SK-N-SH treated with all-trans-retinoic acid at 6 μM for 48 hours (cell line): ENCODE results near the gene SRA1.

ENCODE experiments used
- BACH2 ChIP-seq: fragments of 250-450 bp; sonication (Bioruptor Pico); IDR thresholded peaks from 2 replicates; pipeline ENCODE4 v1.9.0; 2021; ENCODE audit warnings: mild to moderate bottlenecking, borderline replicate concordance
- CSDC2 ChIP-seq: fragments of 250-450 bp; sonication (Bioruptor Pico); IDR thresholded peaks from 2 replicates; pipeline ENCODE4 v1.5.0; 2020; ENCODE audit warnings: mild to moderate bottlenecking, moderate library complexity
- ESRRG ChIP-seq: fragments of 250-450 bp; sonication (Bioruptor Pico); IDR thresholded peaks from 2 replicates; pipeline ENCODE4 v1.6.1; 2021; ENCODE audit warnings: mild to moderate bottlenecking
- OSR1 ChIP-seq: fragments of 250-450 bp; sonication (Bioruptor Pico); IDR thresholded peaks from 2 replicates; pipeline ENCODE4 v1.8.0; 2022; ENCODE audit warnings: moderate library complexity, mild to moderate bottlenecking, inconsistent platforms
- PATZ1 ChIP-seq: fragments of 250-450 bp; sonication (Bioruptor Pico); IDR thresholded peaks from 2 replicates; pipeline ENCODE4 v1.8.0; 2020; ENCODE audit warnings: mild to moderate bottlenecking, moderate library complexity, borderline replicate concordance
- ZFP3 ChIP-seq: fragments of 250-450 bp; sonication (Bioruptor Pico); IDR thresholded peaks from 2 replicates; pipeline ENCODE4 v1.5.0; 2020; ENCODE audit warnings: mild to moderate bottlenecking, moderate library complexity
- ZFP30 ChIP-seq: fragments of 450-650 bp; formaldehyde crosslinking; IDR thresholded peaks from 2 replicates; pipeline ENCODE4 v1.5.0; 2022; ENCODE audit warnings: mild to moderate bottlenecking, moderate library complexity
- ZNF565 ChIP-seq: fragments of 450-650 bp; formaldehyde crosslinking; conservative IDR thresholded peaks from 2 replicates; pipeline ENCODE4 v1.5.0; 2020; ENCODE audit warnings: low read depth, mild to moderate bottlenecking, moderate library complexity
- ZNF70 ChIP-seq: fragments of 450-650 bp; formaldehyde crosslinking; IDR thresholded peaks from 2 replicates; pipeline ENCODE4 v1.5.0; 2020; ENCODE audit warnings: mild to moderate bottlenecking, moderate library complexity

- TF ChIP-seq ZNF70 (CRISPR knock-in tag) (no peak), ZFP3 (CRISPR knock-in tag) (no peak), BACH2 (CRISPR knock-in tag) (no peak), ESRRG (CRISPR knock-in tag) (no peak), CSDC2 (no peak), ZFP30 (CRISPR knock-in tag) (no peak), ZNF565 (CRISPR knock-in tag) (no peak), PATZ1 (CRISPR knock-in tag) (no peak), OSR1 (no peak)
Measured at GRCh38 chr5:140502834-140503233, 54.4 kb downstream of the SRA1 start.
